K562 (cell line): ENCODE measurements around the gene PRDM11. TPM values are rescaled to one million over a fixed set of nuclear protein-coding genes. Genes with fewer than 3 reads are reported as not detected.

Experiments
- ATAC-seq: fragments of 200-7000 bp; cut with Tn5 transposase; 3 replicates; pipeline ENCODE4 v1.9.1; 2020; ENCODE audit warnings: moderate library complexity
- BruUV-seq: library from RNA; stranded (reverse); fragments of 400-500 nt; replicated peaks from 2 replicates; lab custom pipeline; 2021; lab: Mats Ljungman, UMichigan
- CTCF ChIA-PET: fragments of 300-600 bp; formaldehyde crosslinking; extraction: SDS; loops from one replicate; lab custom pipeline; 2021; ENCODE audit warnings: low intra/inter-chr PET ratio; lab: Yijun Ruan, JAX
- POLR2A ChIA-PET: fragments of 300-600, 350-650 bp; sonication (Branson Sonifier 250); formaldehyde crosslinking; extraction: SDS; loops from one replicate; lab custom pipeline; 2021; ENCODE audit warnings: antibody characterized with exemption, inconsistent platforms; lab: Yijun Ruan, JAX
- DNase-seq, 4 experiments: peaks; one replicate each; pipeline versions ENCODE4 v3.0.0 to v3.0.0-alpha.2; 2011 to 2018; ENCODE audit warnings: low spot score in 3 of 4, mixed read lengths in 3 of 4; ENCODE audit errors: extremely low read depth in 1 of 4
- FAIRE-seq: peaks from 2 replicates; lab custom pipeline; 2011; peaks lifted over from hg19 to GRCh38; lab: Jason Lieb, UNC
- H2AFZ ChIP-seq: 2 replicates; pipeline ENCODE4 v1.6.0; 2011; ENCODE audit warnings: low read depth, low read length, control low read depth, inconsistent platforms
- H3K27ac ChIP-seq: fragments of 200-600 bp; 3 replicates; pipeline ENCODE4 v1.8.0; 2011; ENCODE audit warnings: low read depth, mild to moderate bottlenecking, control low read depth, inconsistent platforms, low read length, moderate library complexity, mixed read lengths; ENCODE audit errors: extremely low read depth
- H3K27me3 ChIP-seq, 2 experiments: fragments of 300-600 bp in 1 of 2; 2 replicates in 1 of 2; 3 replicates in 1 of 2; pipeline versions ENCODE4 v1.6.0 to v1.8.0; 2011; ENCODE audit warnings: inconsistent platforms in 2 of 2, low read length in 2 of 2, mild to moderate bottlenecking in 1 of 2, mixed read lengths in 1 of 2, moderate library complexity in 1 of 2; ENCODE audit not compliant: control insufficient read depth in 2 of 2, insufficient read depth in 2 of 2
- H3K36me3 ChIP-seq: fragments of 300-600 bp; 3 replicates; pipeline ENCODE4 v1.8.0; 2011; ENCODE audit warnings: mild to moderate bottlenecking, low read length, inconsistent platforms; ENCODE audit not compliant: control insufficient read depth, insufficient read depth
- H3K4me1 ChIP-seq, 2 experiments: fragments of 200-600 bp in 1 of 2; replicated peaks in 1 of 2; 2 replicates in 1 of 2; 3 replicates in 1 of 2; pipeline versions ENCODE4 v1.5.1 to v1.8.0; 2011; ENCODE audit warnings: inconsistent platforms in 2 of 2, low read length in 2 of 2, mild to moderate bottlenecking in 1 of 2, mixed read lengths in 1 of 2, moderate library complexity in 1 of 2; ENCODE audit not compliant: control insufficient read depth in 2 of 2, insufficient read depth in 2 of 2
- H3K4me2 ChIP-seq: 2 replicates; pipeline ENCODE4 v1.6.1; 2011; ENCODE audit warnings: low read length, control low read depth, inconsistent platforms, mixed read lengths; ENCODE audit not compliant: insufficient read depth
- H3K4me3 ChIP-seq: fragments of 200-600 bp; sonication (generic), shearing (Covaris generic); 2 replicates; pipeline ENCODE4 v1.5.1; 2016; ENCODE audit warnings: control low read depth, inconsistent platforms
- H3K79me2 ChIP-seq: fragments of 200-600 bp; 3 replicates; pipeline ENCODE4 v1.8.0; 2011; ENCODE audit warnings: low read length, inconsistent platforms; ENCODE audit not compliant: control insufficient read depth, insufficient read depth
- H3K9ac ChIP-seq, 2 experiments: 2 replicates each; pipeline versions ENCODE4 v1.6.0 to v1.6.1; 2011; ENCODE audit warnings: low read depth in 2 of 2, low read length in 2 of 2, control low read depth in 1 of 2, inconsistent platforms in 1 of 2, mild to moderate bottlenecking in 1 of 2, mixed read lengths in 1 of 2; ENCODE audit not compliant: insufficient read depth in 1 of 2
- H3K9me1 ChIP-seq: one replicate; pipeline ENCODE4 v1.6.0; 2011; ENCODE audit warnings: inconsistent platforms, mild to moderate bottlenecking, low read length, moderate library complexity; ENCODE audit not compliant: control insufficient read depth, insufficient read depth
- H3K9me3 ChIP-seq: replicated peaks from 2 replicates; pipeline ENCODE4 v1.5.1; 2011; ENCODE audit warnings: low read depth, low read length, inconsistent platforms; ENCODE audit not compliant: control insufficient read depth, insufficient read depth
- H4K20me1 ChIP-seq: replicated peaks from 2 replicates; pipeline ENCODE4 v1.6.1; 2011; ENCODE audit warnings: low read length, inconsistent platforms, mixed read lengths; ENCODE audit not compliant: control insufficient read depth, insufficient read depth
- MAFF ChIP-seq: IDR thresholded peaks from 2 replicates; pipeline ENCODE4 v1.6.1; 2012; ENCODE audit warnings: low read length, improper control_type of control experiment
- PHB2 ChIP-seq: fragments of 450-650 bp; IDR thresholded peaks from 2 replicates; pipeline ENCODE4 v1.6.1; 2017; ENCODE audit warnings: low read depth
- RFX5 ChIP-seq: IDR thresholded peaks from 2 replicates; pipeline ENCODE4 v1.6.1; 2011; ENCODE audit warnings: low read depth, mild to moderate bottlenecking, improper control_type of control experiment, low read length
- RUNX1 ChIP-seq: sonication (generic); IDR thresholded peaks from 2 replicates; pipeline ENCODE4 v1.6.1; 2016; ENCODE audit warnings: antibody characterized with exemption, low read depth
- ZFPM2 ChIP-seq: fragments of 250-450 bp; sonication (Bioruptor Pico); IDR thresholded peaks from 2 replicates; pipeline ENCODE4 v1.5.1; 2022; ENCODE audit warnings: mild to moderate bottlenecking
- ZNF174 ChIP-seq: fragments of 250-450 bp; sonication (Bioruptor Pico); IDR thresholded peaks from 2 replicates; pipeline ENCODE4 v1.4.0; 2020; ENCODE audit warnings: mild to moderate bottlenecking
- WGBS: fragments of 100-300 bp; shearing (Covaris generic); methylation state at CpG from one replicate; pipeline ENCODE4 v1.1.6; 2016; ENCODE audit warnings: low coverage, mixed read lengths; ENCODE audit not compliant: insufficient coverage; ENCODE audit errors: missing lambda C conversion rate; 5-methylcytosine and 5-hydroxymethylcytosine counted together
- in situ Hi-C: fragments of 300-500 bp; cut with MboI; formaldehyde crosslinking; loops from 4 replicates; pipeline ENCODE4 v1.15.0; 2018; ENCODE audit warnings: inconsistent platforms, mixed read lengths
- intact Hi-C: fragments of 100-400 bp; cut with micrococcal nuclease; formaldehyde crosslinking; loops from 2 replicates; pipeline ENCODE4 v1.14.2; 2022
- polyA plus RNA-seq, 8 experiments: library from polyadenylated mRNA; depleted of rRNA in 4 of 8; stranded (reverse) in 5 of 8; unstranded in 3 of 8; fragments of >200 nt; fragmentation: Nextera tagmentation in 2 of 8; fragmentation: Illumina TruSeq in 1 of 8; extraction: Ambion mirVana in 2 of 8; extraction: Trizol in 1 of 8; gene quantifications; 2 replicates each; pipeline versions ENCODE4 v1.2.1 to v1.2.3, GENCODE V29; 2011 to 2014; ENCODE audit warnings: inconsistent platforms in 1 of 8, missing spikeins in 1 of 8
- total RNA-seq, 7 experiments: library from RNA; depleted of rRNA in 6 of 7; stranded (reverse); fragments of >200 nt in 6 of 7; fragmentation: Illumina TruSeq in 2 of 7; extraction: Trizol in 2 of 7; gene quantifications; 2 replicates each; pipeline versions ENCODE4 v1.2.1 to v1.2.3, GENCODE V29; 2011 to 2021; ENCODE audit warnings: low replicate concordance in 1 of 7
- TF ChIP-seq, protein P1 (sequence below), 2 experiments: fragments of 200-800 bp in 1 of 2; sonication (Bioruptor generic) in 1 of 2; sonication (generic) in 1 of 2; formaldehyde crosslinking in 1 of 2; IDR thresholded peaks in 1 of 2; conservative IDR thresholded peaks in 1 of 2; 2 replicates each; pipeline versions ENCODE4 v1.5.0 to v1.6.1; 2016 to 2020; ENCODE audit warnings: missing compliant biosample characterization in 1 of 2, missing genetic modification characterization in 1 of 2, missing genetic modification reagents in 1 of 2

Gene PRDM11
- total and polyA plus RNA-seq, 9 of the 15 experiments (the other 6 are each of a cell fraction or from before 2014, with no cell fraction given), result 0.01 to 1.1 (median 0.29) TPM

DNA sequence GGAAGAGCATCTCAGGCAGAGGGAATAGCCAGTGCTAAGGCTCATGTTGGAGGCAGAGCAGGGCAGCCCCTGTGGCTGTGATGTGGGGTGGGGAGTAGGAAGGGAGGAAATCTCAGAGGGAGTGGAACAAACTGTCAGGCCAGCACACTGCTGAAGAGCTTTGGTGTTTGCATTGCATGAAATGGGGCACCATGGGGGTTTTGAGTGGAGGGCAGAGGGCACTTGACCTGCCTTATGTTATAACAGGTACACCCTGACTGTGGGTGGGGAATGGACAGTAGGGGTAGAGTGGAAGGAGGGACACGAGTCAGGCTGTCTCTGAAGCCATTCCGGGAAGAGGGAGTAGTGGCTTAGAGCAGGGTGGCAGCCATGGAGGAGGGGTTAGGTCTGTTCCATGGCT is 24.0 kb downstream of the PRDM11 start:
- H3K79me2 ChIP-seq, result no peaks in the 10 kb centered on the region
- POLR2A ChIA-PET, result no interaction called here
- FAIRE-seq, result no peak

DNA sequence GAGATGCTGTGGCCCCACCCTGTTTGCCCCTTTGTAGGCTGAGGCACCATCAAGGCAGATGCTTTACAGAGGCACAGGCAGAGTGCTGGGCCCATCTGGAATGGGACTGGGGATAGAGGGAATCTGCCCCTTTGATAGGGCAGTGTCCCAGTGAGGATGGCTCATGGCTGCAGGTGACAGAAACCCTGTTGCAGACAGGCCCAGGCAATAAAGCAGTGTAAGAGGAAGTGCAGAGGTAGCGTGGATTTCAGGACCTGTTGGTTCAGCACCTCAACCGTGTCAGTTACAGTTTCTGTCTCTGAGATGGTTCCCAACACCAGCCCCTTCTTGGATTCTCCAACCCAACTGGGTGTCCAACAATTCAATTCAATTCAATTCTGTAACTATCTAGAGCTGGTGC is 25.1 kb downstream of the PRDM11 start:
- H2AFZ ChIP-seq, result no peak overlapping the region
- WGBS, result 0% methylated on average over 2 of the region's 2 CpGs
- no peaks in the 10 kb centered on the region for H3K9me1 ChIP-seq
- FAIRE-seq (no peak), DNase-seq (no peak), ATAC-seq (no peak)
- BruUV-seq, result no TSS peak
- H4K20me1 ChIP-seq, result peaks cover 5% of the 10 kb centered on the region; the same call in 1 of the 2 replicates
- no peak overlapping the region for H3K9ac ChIP-seq
- no peaks in the 10 kb centered on the region for H3K9me3 ChIP-seq
- intact Hi-C loops (no loop called here), in situ Hi-C loops (no loop called here)
- ChIA-PET CTCF (no interaction called here), POLR2A (interaction anchor here (0.6 kb wide), 1 partner anchor 66 kb away, joined by 3 read pairs; no protein-coding TSS in a partner anchor)
- peaks cover 0 to 6% of the 10 kb centered on the region in 2 experiments; a peak in 4 of 5 replicates for H3K27me3 ChIP-seq
- no peak overlapping the region for H3K4me3 ChIP-seq
- H3K4me2 ChIP-seq, result no peak overlapping the region
- H3K27ac ChIP-seq, result no peak overlapping the region
- no peaks in the 10 kb centered on the region for H3K4me1 ChIP-seq
- H3K79me2 ChIP-seq, result no peaks in the 10 kb centered on the region
- H3K36me3 ChIP-seq, result no peaks in the 10 kb centered on the region
- TF ChIP-seq RFX5 (no peak), ZNF174 (CRISPR knock-in tag) (no peak), RUNX1 (no peak), ZFPM2 (CRISPR knock-in tag) (no peak)
- TF ChIP-seq, protein P1, sequence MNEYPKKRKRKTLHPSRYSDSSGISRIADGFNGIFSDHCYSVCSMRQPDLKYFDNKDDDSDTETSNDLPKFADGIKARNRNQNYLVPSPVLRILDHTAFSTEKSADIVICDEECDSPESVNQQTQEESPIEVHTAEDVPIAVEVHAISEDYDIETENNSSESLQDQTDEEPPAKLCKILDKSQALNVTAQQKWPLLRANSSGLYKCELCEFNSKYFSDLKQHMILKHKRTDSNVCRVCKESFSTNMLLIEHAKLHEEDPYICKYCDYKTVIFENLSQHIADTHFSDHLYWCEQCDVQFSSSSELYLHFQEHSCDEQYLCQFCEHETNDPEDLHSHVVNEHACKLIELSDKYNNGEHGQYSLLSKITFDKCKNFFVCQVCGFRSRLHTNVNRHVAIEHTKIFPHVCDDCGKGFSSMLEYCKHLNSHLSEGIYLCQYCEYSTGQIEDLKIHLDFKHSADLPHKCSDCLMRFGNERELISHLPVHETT (CRISPR knock-in tag; conservative IDR thresholded peaks at IDR 0.05 in 1 of 2, IDR thresholded peaks at IDR 0.05 in 1 of 2), result no peak

More for the DNA sequence above, 24.0 kb downstream of the PRDM11 start:
- Histone ChIP-seq H3K36me3 (no peaks in the 10 kb centered on the region), H4K20me1 (peaks cover 5% of the 10 kb centered on the region; the same call in 1 of the 2 replicates), H3K9me1 (no peaks in the 10 kb centered on the region), H3K4me2 (no peak overlapping the region), H3K9me3 (no peaks in the 10 kb centered on the region), H3K4me3 (no peak overlapping the region), H3K27me3 (peaks cover 0 to 10% of the 10 kb centered on the region in 2 experiments; a peak in 4 of 5 replicates), H3K4me1 (no peaks in the 10 kb centered on the region), H3K9ac (no peak overlapping the region), H3K27ac (no peak overlapping the region), H2AFZ (no peak overlapping the region)
- intact Hi-C loops (no loop called here), in situ Hi-C loops (no loop called here)
- DNase-seq (no peak), ATAC-seq (no peak)
- BruUV-seq, result no TSS peak
- CTCF ChIA-PET, result no interaction called here
- WGBS, result 0% methylated on average over 2 of the region's 2 CpGs
- TF ChIP-seq PHB2, result no peak
- no peak for TF ChIP-seq MAFF
